Neural cell (in vitro differentiated cells): ENCODE results near the gene CSF1.

Source experiments
- CTCF ChIP-seq: fragments of 450-650 bp; IDR thresholded peaks from 2 replicates; pipeline ENCODE4 v1.5.1; 2014; ENCODE audit warnings: antibody characterized with exemption, mild to moderate bottlenecking, moderate library complexity; ENCODE audit not compliant: poor library complexity, severe bottlenecking
- EP300 ChIP-seq: fragments of 450-650 bp; conservative IDR thresholded peaks from 2 replicates; pipeline ENCODE4 v1.6.1; 2014; ENCODE audit warnings: antibody characterized with exemption, mild to moderate bottlenecking, moderate library complexity; ENCODE audit not compliant: poor library complexity, severe bottlenecking
- EZH2 ChIP-seq: fragments of 200-600, 300-800 bp; shearing (Covaris generic), sonication (generic); IDR thresholded peaks from 2 replicates; pipeline ENCODE4 v1.6.1; 2014; ENCODE audit warnings: antibody characterized with exemption, low read length, borderline replicate concordance, mild to moderate bottlenecking; ENCODE audit not compliant: insufficient read depth, poor library complexity, severe bottlenecking
- POLR2AphosphoS5 ChIP-seq: IDR thresholded peaks from 2 replicates; pipeline ENCODE4 v1.6.1; 2012
- RAD21 ChIP-seq: fragments of 450-650 bp; conservative IDR thresholded peaks from 2 replicates; pipeline ENCODE4 v1.6.1; 2014; ENCODE audit warnings: antibody characterized with exemption, mild to moderate bottlenecking, moderate library complexity
- TAF1 ChIP-seq: IDR thresholded peaks from 2 replicates; pipeline ENCODE4 v1.6.1; 2012; ENCODE audit warnings: low read depth

- TF ChIP-seq CTCF (no peak), POLR2AphosphoS5 (no peak), RAD21 (no peak), EP300 (no peak), TAF1 (no peak), EZH2 (no peak)
Observed at GRCh38 chr1:109929588-109930251, 19.1 kb downstream of the CSF1 start.
